ENCODE results near the gene MYADM.
"Not testable (repeated sequence)": the region's sequence is repeated elsewhere in the genome, so short reads cannot be mapped to it uniquely, and the experiment has no call there.

Gene MYADM

DNA sequence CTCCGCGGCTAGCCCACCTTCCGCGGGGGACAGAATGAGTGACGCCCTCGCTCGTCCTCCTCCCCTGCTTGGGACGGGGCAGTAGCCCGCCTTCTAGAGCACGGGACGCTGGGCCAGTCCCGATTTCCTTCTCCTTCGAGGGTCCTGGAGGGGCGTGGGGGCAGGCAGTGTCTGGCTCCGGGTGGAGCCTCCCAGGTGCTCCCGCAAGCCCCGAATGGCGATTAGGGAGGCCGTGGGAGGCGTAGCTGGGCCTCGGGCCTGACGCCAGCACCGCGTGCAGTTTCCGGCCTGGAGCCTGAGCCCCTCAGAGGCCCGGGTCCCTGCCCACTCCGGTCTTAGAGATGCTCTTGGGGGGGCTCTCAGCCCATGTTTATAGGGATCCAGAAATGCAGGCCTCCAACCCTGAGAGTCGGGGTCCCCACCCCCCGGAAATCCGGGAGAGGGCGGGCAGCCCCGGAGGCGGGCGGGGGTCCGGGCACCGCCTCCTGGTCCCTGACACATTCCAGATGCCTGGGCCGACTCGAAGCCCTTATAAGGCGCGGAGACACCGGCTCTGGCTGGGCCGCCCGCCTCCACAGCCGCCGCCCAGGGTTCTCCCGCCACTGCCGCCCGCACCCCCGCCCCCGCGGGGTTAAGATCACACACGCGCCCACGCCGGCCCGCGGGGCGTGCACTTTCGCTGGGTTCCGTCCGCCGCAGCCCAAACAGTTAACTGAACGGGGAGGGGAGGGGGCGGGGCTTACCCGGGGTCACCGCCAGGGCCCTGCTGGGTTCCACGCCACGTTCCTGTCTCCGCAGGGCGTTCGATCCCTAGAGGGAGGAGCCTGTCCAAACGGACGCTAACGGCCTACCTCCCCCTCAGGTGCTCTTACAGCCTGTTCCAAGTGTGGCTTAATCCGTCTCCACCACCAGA lies 1.5 kb downstream of the MYADM start:
- DNase-seq, result peak; percentile 73 to 75

DNA sequence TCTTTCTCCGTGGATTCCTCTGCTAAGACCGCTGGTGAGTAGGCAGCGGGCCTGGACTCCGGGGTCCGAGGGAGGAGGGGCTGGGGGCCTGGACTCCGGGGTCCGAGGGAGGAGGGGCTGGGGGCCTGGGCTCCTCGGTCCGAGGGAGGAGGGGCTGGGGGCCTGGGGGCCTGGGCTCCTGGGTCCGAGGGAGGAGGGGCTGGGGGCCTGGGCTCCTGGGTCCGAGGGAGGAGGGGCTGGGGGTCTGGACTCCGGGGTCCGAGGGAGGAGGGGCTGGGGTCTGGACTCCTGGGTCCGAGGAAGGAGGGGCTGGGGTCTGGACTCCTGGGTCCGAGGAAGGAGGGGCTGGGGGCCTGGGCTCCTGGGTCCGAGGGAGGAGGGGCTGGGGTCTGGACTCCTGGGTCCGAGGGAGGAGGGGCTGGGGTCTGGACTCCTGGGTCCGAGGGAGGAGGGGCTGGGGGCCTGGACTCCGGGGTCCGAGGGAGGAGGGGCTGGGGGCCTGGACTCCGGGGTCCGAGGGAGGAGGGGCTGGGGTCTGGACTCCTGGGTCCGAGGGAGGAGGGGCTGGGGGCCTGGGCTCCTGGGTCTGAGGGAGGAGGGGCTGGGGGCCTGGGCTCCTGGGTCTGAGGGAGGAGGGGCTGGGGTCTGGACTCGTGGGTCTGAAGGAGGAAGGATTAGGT lies 2.3 kb downstream of the MYADM start:
- not testable (repeated sequence) for DNase-seq

GRCh38 chr19:53870485-53870844 lies 2.8 kb downstream of the MYADM start:
- DNase-seq, result no peak

GRCh38 chr19:53871454-53871853 lies 3.8 kb downstream of the MYADM start:
- no peak for DNase-seq

DNA sequence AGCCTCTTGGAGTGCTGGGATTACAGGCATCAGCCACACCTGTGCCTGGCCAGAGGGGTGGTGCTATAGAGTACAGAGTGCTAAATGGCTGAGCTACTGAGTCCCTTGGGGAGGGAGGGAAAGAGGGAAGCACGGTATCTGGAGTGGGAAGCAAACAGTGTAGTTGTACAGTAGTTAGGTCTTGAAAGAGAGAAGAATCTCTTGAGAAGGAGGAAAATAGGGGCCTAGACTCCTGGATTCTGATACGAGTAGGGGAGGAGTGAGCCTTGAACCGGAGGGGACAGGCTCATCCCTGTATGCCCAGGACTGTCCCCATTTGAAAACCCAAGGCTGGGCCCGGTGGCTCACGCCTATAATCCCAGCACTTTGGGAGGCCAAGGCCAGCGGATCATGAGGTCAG lies 5.1 kb downstream of the MYADM start:
- no peak for DNase-seq

- DNase-seq, result no peak
These were observed 6.3 kb downstream of the MYADM start for GRCh38 chr19:53873773-53874605.

GRCh38 chr19:53874606-53874990 lies 6.9 kb downstream of the MYADM start:
- no peak for DNase-seq

DNA sequence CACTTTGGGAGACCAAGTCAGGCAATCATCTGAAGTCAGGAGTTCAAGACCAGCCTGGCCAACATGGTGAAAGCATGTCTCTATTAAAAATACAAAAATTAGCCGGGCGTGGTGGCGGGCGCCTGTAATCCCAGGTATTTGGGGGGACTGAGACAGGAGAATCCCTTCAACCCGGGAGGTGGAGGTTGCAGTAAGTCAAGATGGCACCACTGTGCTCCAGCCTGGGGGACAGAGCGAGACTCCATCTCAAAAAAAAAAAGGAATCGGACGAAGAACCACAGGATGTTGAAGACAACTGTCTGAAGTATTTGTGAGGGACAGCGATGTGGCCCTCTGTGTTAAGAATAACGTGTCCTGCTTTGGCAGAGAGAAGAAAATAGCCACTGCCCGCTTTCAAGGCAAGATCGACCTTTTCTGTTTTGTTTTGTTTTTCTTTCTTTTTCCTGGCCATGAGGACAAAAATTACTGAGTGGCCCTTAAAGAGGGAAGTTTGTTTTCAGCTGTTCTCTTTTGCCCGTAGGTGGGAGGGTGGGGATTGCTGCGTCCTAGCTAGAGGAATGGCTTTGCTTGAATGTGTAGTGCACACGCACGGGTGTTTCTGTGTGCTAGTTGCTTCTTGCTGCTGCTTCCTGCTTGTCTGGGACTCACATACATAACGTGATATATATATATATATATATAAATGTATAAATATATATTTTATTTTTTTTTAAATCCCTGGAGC lies 8.1 kb downstream of the MYADM start:
- DNase-seq, result no peak

DNA sequence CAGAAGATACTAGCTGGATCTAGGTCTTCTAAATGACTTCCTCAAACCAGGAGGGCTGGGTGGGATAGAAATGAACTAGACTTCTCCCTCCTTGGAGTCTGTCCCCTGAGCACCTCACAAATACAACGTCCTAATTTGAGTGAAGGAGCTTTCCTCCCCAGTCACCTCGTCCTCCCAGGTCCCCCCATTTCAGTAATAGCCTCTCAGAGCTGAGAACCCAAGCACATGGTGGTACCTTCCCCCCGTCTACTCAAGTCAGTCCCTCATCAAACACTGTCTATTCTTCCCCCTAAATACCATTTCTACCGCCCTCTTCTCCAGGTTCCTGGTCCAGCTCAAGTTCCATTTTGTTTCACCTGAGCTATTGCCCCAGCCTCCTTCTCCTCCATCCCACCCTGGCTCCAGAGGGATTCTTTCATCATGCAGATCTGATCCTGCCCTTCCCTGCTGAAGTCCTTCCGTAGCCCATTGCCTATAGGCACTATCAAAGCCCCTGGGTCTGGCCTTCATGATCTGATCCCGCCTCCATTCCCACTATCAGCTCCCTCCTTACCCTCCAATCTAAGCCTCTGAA lies 9.1 kb downstream of the MYADM start:
- no peak for DNase-seq

GRCh38 chr19:53877361-53877766 lies 9.7 kb downstream of the MYADM start:
- DNase-seq, result no peak

DNA sequence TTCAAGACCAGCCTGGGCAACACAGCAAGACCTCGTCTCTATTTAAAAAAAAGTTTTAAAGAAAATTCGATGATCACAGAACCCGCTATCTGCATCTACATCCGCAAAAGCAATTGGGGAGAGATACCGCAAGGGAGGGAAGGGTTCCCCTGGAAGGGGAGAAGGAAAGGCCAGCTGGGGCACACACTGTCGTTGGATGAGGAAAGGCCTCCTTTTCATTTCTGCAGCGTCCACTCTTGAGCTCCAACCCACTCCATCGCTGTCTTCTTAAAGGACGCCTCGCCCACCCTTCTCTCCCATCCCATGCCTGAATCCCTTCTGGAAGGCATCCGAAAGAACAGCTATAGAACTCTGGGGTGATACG lies 11.1 kb downstream of the MYADM start:
- DNase-seq, result no peak

- DNase-seq, result peak; percentile 96 to 99
These were observed 11.7 kb downstream of the MYADM start for GRCh38 chr19:53879140-53880081.

- DNase-seq, result no peak
These were observed 13.2 kb downstream of the MYADM start for GRCh38 chr19:53880711-53881481.

DNA sequence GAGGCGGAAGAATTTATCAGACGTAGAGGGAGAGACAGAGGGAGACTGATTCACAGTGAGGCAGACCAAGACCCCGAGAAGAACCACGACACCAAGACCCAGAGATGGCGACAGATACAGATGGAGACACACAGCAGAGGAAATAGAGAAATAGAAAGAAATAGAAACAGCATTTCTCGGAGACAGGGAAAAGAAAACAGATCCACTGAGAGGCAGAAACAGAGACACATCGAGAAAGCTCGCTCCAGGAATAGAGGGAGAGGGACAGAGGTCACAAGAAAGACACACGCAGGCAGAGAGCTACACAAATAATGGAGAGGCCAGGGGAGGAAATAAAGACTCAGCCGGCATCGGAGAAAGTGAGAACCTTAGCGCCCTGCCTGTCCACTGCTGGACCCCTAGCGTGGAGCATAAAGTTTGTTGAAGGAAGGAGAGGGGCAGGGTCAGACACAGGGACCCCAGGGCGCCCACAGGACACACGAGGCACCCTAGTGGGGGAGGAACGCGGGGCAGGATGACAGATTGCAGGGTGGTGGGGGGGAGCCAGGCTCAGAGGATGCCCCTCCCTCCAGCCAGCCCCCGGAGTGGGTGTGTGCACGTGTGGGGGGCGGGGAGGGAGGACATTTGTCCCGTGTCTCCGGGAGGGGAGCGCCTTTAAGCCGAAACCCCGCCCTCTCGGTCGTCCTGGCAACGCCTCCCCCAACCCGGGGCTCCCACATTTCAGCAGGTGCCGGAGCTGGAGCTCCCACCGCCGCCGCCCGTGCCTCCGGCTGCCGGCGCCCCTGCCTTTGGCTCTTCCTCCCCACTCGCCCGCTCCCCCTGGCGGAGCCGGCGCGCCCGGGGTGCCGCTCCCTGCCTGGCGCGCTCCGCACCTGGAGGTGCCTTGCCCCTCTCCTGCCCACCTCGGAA lies 14.1 kb downstream of the MYADM start, which contains the start of gene PRKCG:
TSS of gene PRKCG (plus strand) at position 716 of the 909 bp plus-strand sequence. CDS start 298 bp downstream, outside the sequence.
- DNase-seq, result peak; percentile 80 to 89

- no peak for DNase-seq
These were observed 14.8 kb downstream of the MYADM start for GRCh38 chr19:53882391-53883050.

- no peak for DNase-seq
These were observed 15.6 kb downstream of the MYADM start for GRCh38 chr19:53883231-53883661.

GRCh38 chr19:53883741-53884140 lies 16.1 kb downstream of the MYADM start:
- no peak for DNase-seq

GRCh38 chr19:53884256-53884655 lies 16.6 kb downstream of the MYADM start:
- DNase-seq, result no peak

- DNase-seq, result no peak
These were observed 17.4 kb downstream of the MYADM start for GRCh38 chr19:53885036-53885435.

Data from NCI-H1930 (cell line).